Measurements from ENCODE around the gene CHI3L1. TPM values are rescaled to one million over a fixed set of nuclear protein-coding genes. Genes with fewer than 3 reads are reported as not detected.

Gene CHI3L1
- total RNA-seq, 1 donor from 2014 or later: not detected

DNA sequence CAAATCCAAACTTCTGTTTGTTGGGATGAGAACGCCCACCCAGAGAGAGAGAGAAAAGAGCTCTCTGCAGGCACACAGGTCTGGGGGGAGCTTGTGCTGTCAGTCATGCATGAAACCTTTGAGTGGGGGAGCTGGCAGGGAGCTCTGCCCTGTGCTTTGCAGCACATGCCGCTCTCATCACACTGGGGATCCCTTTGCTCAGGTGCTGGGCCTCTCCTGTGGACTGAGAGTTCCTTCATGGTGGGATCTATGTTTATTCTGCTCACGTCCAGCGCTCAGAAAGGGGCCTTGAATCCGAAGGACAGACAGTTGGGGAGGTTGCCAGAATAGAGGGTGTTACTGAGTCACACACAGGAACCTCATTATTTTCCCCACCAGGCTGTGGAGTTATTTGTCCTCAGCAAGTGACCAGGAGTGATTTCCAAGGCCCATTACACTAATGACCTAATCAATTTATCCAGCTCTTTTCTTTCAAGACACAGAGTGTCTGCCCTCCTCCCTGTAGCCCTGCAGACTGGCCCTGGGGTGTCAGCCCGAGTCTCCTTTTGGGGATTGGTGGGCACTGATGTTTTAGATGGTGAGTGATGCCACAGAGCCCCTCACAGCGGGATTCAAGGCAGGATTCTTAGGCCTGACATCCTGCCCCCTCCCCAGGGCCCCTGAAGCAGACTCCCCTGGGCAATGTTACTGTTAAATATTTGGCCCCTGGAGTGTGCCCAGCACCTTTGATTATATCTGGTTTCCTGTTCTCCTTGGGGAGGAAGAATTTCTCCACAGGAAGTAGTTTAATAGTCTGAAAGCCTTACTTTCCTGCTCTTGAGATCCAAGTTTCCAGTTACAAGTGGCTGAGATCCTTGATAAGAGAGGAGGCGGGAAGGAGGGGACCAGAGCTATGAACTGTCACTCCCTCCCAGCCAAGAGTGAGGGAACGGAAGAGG lies 33.2 kb downstream of the CHI3L1 start:
- Mint-ChIP-seq H3K36me3 (ENCODE audit: low read depth) (no peaks in the 10 kb centered on the region), H3K9me3 (peaks cover 2% of the 10 kb centered on the region), H3K4me1 (peaks cover 34% of the 10 kb centered on the region), H3K27me3 (ENCODE audit: low read depth) (no peaks in the 10 kb centered on the region), H3K4me3 (no peak overlapping the region), H3K27ac (ENCODE audit: unreplicated experiment) (no peak overlapping the region)
- TF ChIP-seq, protein P1, sequence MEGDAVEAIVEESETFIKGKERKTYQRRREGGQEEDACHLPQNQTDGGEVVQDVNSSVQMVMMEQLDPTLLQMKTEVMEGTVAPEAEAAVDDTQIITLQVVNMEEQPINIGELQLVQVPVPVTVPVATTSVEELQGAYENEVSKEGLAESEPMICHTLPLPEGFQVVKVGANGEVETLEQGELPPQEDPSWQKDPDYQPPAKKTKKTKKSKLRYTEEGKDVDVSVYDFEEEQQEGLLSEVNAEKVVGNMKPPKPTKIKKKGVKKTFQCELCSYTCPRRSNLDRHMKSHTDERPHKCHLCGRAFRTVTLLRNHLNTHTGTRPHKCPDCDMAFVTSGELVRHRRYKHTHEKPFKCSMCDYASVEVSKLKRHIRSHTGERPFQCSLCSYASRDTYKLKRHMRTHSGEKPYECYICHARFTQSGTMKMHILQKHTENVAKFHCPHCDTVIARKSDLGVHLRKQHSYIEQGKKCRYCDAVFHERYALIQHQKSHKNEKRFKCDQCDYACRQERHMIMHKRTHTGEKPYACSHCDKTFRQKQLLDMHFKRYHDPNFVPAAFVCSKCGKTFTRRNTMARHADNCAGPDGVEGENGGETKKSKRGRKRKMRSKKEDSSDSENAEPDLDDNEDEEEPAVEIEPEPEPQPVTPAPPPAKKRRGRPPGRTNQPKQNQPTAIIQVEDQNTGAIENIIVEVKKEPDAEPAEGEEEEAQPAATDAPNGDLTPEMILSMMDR (conservative IDR thresholded peaks at IDR 0.05): no peak
- DNase-seq (ENCODE audit: low read depth, low spot score): no peak

- TF ChIP-seq, protein P1 (conservative IDR thresholded peaks at IDR 0.05): no peak
- Mint-ChIP-seq H3K4me3 (no peak overlapping the region), H3K27me3 (ENCODE audit: low read depth) (no peaks in the 10 kb centered on the region), H3K4me1 (peaks cover 37% of the 10 kb centered on the region), H3K9me3 (peaks cover 2% of the 10 kb centered on the region), H3K27ac (ENCODE audit: unreplicated experiment) (no peak overlapping the region), H3K36me3 (ENCODE audit: low read depth) (no peaks in the 10 kb centered on the region)
- no peak for DNase-seq (ENCODE audit: low read depth, low spot score)
Observed at GRCh38 chr1:203152158-203153034, 34.1 kb downstream of the CHI3L1 start.

- Mint-ChIP-seq H3K4me1 (peaks cover 42% of the 10 kb centered on the region), H3K27ac (ENCODE audit: unreplicated experiment) (peak overlapping the region; percentile 19), H3K4me3 (no peak overlapping the region), H3K36me3 (ENCODE audit: low read depth) (no peaks in the 10 kb centered on the region), H3K27me3 (ENCODE audit: low read depth) (no peaks in the 10 kb centered on the region), H3K9me3 (no peaks in the 10 kb centered on the region)
- TF ChIP-seq, protein P1 (conservative IDR thresholded peaks at IDR 0.05): no peak
- DNase-seq (ENCODE audit: low read depth, low spot score): no peak
Observed at GRCh38 chr1:203151362-203152157, 34.9 kb downstream of the CHI3L1 start.

- Mint-ChIP-seq H3K4me1 (peaks cover 42% of the 10 kb centered on the region), H3K9me3 (no peaks in the 10 kb centered on the region), H3K36me3 (ENCODE audit: low read depth) (no peaks in the 10 kb centered on the region), H3K4me3 (no peak overlapping the region), H3K27ac (ENCODE audit: unreplicated experiment) (no peak overlapping the region), H3K27me3 (ENCODE audit: low read depth) (no peaks in the 10 kb centered on the region)
- DNase-seq (ENCODE audit: low read depth, low spot score): no peak
- TF ChIP-seq, protein P1 (conservative IDR thresholded peaks at IDR 0.05): no peak
Observed at GRCh38 chr1:203150511-203151297, 35.8 kb downstream of the CHI3L1 start.
